Stimulated activated CD4-positive, alpha-beta T cell treated with anti-CD3 and anti-CD28 coated beads, Interleukin-2, amount 100 ng/mL, for 24 hours (primary cell): ENCODE measurements around the gene OR10W1.

Source experiments
- DNase-seq, 2 donors: peaks; one replicate each; pipeline ENCODE4 v3.0.0-alpha.2; 2020

OR10W1 gene

GRCh38 chr11:58268142-58268541 lies at the start of gene OR10W1:
OR10W1 (minus strand) TSS chr11:58268260; CDS start chr11:58267858, 402 bp downstream.
- DNase-seq: no peak

- DNase-seq: no peak
Observed at GRCh38 chr11:58316142-58316541, 48.1 kb upstream of the OR10W1 start.

GRCh38 chr11:58301576-58301975 lies 33.5 kb upstream of the OR10W1 start:
- no peak for DNase-seq

- DNase-seq: no peak
Observed at GRCh38 chr11:58292017-58292416, 24.0 kb upstream of the OR10W1 start.

- no peak for DNase-seq
Observed at GRCh38 chr11:58289266-58289665, 21.2 kb upstream of the OR10W1 start.

GRCh38 chr11:58286249-58286648 lies 18.2 kb upstream of the OR10W1 start:
- DNase-seq: no peak

- DNase-seq: no peak
Observed at GRCh38 chr11:58285483-58286040, 17.5 kb upstream of the OR10W1 start.

- no peak for DNase-seq
Observed at GRCh38 chr11:58276151-58276550, 8.1 kb upstream of the OR10W1 start.

GRCh38 chr11:58275002-58275401 lies 6.9 kb upstream of the OR10W1 start:
- no peak for DNase-seq

- DNase-seq: no peak
Observed at GRCh38 chr11:58259983-58260382, 8.1 kb downstream of the OR10W1 start.

GRCh38 chr11:58254936-58255335 lies 13.1 kb downstream of the OR10W1 start:
- DNase-seq: no peak

GRCh38 chr11:58243954-58244353 lies 24.1 kb downstream of the OR10W1 start:
- no peak for DNase-seq

GRCh38 chr11:58227956-58228615 lies 40.0 kb downstream of the OR10W1 start:
- DNase-seq: no peak

GRCh38 chr11:58222721-58223120 lies 45.3 kb downstream of the OR10W1 start:
- DNase-seq: no peak
